Measurements from ENCODE around the gene PDILT.

The PDILT gene

DNA sequence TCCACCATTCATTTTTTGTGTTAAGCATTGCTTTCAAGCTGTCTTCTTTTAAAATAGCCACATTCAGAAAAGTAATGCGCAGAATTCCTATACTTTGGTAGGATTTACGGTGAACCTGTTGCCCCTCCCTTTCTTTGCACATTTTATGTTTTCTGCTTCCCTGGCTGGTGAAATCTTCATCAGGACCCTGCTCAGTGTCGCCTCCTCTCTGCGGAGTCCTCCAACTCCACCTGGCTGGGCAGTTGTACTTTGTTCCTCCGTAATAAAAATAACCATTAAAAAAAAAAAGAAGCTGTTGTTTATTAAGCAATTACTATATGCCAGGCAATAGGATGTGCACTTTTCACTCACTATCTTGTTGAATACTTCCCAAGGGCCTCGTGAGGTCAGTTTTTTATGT is 54.9 kb downstream of the PDILT start:
- TF ChIP-seq, protein P1, sequence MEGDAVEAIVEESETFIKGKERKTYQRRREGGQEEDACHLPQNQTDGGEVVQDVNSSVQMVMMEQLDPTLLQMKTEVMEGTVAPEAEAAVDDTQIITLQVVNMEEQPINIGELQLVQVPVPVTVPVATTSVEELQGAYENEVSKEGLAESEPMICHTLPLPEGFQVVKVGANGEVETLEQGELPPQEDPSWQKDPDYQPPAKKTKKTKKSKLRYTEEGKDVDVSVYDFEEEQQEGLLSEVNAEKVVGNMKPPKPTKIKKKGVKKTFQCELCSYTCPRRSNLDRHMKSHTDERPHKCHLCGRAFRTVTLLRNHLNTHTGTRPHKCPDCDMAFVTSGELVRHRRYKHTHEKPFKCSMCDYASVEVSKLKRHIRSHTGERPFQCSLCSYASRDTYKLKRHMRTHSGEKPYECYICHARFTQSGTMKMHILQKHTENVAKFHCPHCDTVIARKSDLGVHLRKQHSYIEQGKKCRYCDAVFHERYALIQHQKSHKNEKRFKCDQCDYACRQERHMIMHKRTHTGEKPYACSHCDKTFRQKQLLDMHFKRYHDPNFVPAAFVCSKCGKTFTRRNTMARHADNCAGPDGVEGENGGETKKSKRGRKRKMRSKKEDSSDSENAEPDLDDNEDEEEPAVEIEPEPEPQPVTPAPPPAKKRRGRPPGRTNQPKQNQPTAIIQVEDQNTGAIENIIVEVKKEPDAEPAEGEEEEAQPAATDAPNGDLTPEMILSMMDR (IDR thresholded peaks at IDR 0.05; ENCODE audit: low read length, missing control alignments), result no peak
- H3K4me3 ChIP-seq (replicated peaks; ENCODE audit: low read depth, low read length), result no peak overlapping the region
- no peak for DNase-seq (ENCODE audit: low read depth)

DNA sequence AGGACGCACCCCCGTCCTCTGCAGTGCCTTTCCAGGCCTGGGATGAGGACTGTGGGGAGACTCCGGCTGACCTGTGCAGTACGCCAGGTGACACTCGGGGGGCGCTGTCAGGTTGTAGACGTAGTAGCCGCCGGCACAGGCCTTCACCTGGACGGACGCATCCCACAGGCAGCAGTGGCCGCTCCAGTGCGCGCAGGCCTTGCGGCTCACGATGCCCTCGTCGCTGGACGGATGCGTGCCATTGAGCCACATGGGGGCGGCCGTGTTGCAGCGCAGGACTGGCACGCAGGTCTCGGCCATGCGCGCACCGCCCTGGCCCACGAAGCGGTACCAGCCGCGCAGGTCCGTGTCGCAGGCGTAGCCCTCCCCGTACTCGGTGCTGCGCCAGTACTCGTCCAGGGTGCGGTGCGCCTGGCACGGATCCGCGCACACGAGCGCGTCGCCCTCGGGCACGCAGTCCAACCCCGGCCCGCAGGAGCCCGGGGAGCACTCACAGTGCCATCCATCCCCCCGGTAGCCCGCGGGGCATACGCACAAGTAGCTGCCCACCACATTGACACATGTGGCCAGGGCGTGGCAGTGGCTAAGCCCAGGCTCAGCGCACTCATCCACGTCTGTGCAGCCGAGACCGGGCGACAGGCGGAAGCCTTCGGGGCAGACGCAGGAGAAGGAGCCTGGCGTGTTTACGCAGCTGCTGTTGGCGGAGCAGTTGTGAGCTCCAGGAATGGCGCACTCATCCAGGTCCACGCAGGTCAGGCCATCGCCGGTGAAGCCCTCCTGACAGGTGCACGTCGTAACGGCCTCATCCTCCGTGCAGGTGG is 56.0 kb downstream of the PDILT start:
- no peak overlapping the region for H3K4me3 ChIP-seq (replicated peaks; ENCODE audit: low read depth, low read length)
- TF ChIP-seq, protein P1 (IDR thresholded peaks at IDR 0.05; ENCODE audit: low read length, missing control alignments), result no peak
- no peak for DNase-seq (ENCODE audit: low read depth)

DNA sequence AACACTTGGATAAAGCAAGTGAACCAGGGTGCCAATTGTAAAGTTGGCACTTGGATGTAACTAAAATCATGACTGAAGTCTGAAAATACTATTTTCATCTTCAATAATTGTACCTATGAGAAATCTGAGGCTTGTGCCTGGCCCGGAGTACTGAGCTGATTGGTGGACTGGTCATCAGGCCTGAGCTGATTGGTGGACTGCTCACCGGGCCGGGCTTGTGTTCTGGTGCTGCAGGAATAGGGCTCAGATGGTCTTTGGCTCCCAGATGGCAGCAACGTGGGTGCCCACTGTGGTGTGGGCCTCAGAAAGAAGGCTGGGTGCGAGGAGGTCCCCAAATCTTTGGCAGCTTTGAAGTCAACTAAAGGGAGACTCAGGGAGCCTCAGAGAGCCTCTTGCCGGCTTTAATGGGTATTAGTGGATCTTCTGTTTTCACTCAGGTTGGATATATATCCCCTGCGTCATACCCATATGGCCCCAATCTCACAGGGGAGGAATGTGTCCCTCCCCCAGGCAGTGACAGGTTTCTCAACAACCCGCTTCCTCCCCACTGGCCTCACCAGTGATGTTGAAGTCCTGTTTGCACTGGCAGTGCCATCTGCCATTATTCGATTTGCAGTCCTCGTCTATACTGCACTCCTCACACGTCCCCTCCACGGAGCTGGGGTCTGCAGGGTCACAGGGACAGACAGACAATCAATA is 56.7 kb downstream of the PDILT start:
- TF ChIP-seq, protein P1 (IDR thresholded peaks at IDR 0.05; ENCODE audit: low read length, missing control alignments), result no peak

DNA sequence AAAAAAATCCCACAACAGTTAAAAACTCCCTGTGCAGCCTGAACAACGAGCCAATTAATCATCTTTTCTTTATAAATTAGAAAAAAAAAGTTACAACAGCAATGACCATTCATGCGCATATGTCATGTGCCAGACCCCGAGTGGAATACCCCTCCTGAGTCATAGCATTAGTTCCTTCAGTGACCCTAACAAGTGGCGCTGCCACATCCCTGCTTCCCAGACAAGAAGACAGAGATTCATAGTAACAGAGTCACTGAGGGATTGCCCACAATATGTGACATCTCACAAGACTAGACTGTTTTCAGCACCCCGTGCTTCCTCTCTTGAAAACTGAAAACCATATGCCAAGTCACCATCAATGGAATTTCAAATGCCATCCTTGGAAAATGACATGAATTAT is 59.9 kb downstream of the PDILT start:
- TF ChIP-seq, protein P1 (IDR thresholded peaks at IDR 0.05; ENCODE audit: low read length, missing control alignments), result no peak
- no peak overlapping the region for H3K4me3 ChIP-seq (replicated peaks; ENCODE audit: low read depth, low read length)
- no peak for DNase-seq (ENCODE audit: low read depth)

More for the DNA sequence above, 56.7 kb downstream of the PDILT start:
- no peak overlapping the region for H3K4me3 ChIP-seq (replicated peaks; ENCODE audit: low read depth, low read length)
- no peak for DNase-seq (ENCODE audit: low read depth)

DNA sequence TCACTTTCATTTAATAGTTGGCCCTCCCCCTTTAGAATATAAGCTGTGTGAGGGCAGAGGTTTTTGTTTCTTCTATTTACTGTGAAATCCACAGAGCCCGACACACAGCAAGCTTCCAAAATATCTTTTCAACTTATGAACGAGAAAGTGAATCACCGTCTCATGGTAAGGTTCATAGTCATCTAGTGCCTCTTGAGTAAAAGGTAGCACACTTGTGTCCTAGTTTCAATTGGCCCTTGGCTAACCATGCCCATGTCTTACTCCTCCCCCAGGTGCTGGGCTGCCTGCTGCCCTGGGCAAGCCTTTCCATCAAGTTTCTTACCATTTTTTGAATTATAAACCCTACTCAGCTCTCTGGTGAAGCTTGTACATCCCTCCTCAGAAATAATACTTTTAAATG is 64.8 kb downstream of the PDILT start:
- TF ChIP-seq, protein P1 (IDR thresholded peaks at IDR 0.05; ENCODE audit: low read length, missing control alignments), result no peak
- DNase-seq (ENCODE audit: low read depth), result no peak
- no peak overlapping the region for H3K4me3 ChIP-seq (replicated peaks; ENCODE audit: low read depth, low read length)

DNA sequence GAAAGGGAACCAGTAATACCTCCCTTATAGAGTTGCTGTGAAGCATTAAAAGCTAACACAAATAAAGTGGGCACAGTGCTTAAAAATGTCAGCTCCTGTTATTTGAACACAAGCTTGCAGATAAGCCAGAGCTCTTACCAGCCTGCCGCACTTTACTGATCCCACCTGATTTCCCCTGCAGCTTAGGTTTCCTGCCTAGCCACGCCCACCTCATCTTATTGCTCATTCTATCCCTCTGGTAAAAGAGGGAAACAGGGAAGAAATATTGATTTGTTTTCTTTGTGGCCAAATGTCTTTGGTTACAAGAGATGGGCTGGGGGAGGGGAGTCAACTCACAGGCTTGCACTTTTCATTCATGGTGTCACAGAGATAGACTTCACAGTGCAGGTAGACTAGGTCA is 67.6 kb downstream of the PDILT start:
- TF ChIP-seq, protein P1 (IDR thresholded peaks at IDR 0.05; ENCODE audit: low read length, missing control alignments), result no peak
- no peak for DNase-seq (ENCODE audit: low read depth)
- H3K4me3 ChIP-seq (replicated peaks; ENCODE audit: low read depth, low read length), result no peak overlapping the region

All from fibroblast of pulmonary artery (primary cell).